Liver (tissue), 9 donors: ENCODE results near the gene RNF4. TPM values are rescaled to one million over a fixed set of nuclear protein-coding genes. Genes with fewer than 3 reads are reported as not detected.

Experiments
- DNase-seq: peaks from one replicate; pipeline ENCODE4 v3.0.0-alpha.2; 2017; ENCODE audit warnings: low spot score
- H3K27ac ChIP-seq, 2 donors: one replicate each; pipeline ENCODE4 v1.7.0; 2013; ENCODE audit warnings: inconsistent platforms in 2 of 2, low read length in 2 of 2, control low read depth in 1 of 2, low read depth in 1 of 2, mild to moderate bottlenecking in 1 of 2
- H3K27me3 ChIP-seq, 4 donors: one replicate each; pipeline versions ENCODE4 v1.6.1 to v1.7.0; 2013; ENCODE audit warnings: low read length in 3 of 4, inconsistent platforms in 1 of 4, mild to moderate bottlenecking in 1 of 4, moderate library complexity in 1 of 4; ENCODE audit not compliant: control insufficient read depth in 4 of 4, insufficient read depth in 4 of 4
- H3K36me3 ChIP-seq, 4 donors: one replicate each; pipeline versions ENCODE4 v1.6.1 to v1.7.0; 2013; ENCODE audit warnings: low read length in 3 of 4, mild to moderate bottlenecking in 3 of 4, low read depth in 1 of 4, moderate library complexity in 1 of 4; ENCODE audit not compliant: control insufficient read depth in 4 of 4, insufficient read depth in 3 of 4
- H3K4me1 ChIP-seq, 4 donors: one replicate each; pipeline versions ENCODE4 v1.6.1 to v1.7.0; 2013; ENCODE audit warnings: low read length in 3 of 4, mild to moderate bottlenecking in 3 of 4, moderate library complexity in 1 of 4; ENCODE audit not compliant: control insufficient read depth in 4 of 4, insufficient read depth in 4 of 4
- H3K4me3 ChIP-seq, 3 donors: one replicate each; pipeline versions ENCODE4 v1.6.1 to v1.7.0; 2013; ENCODE audit warnings: low read length in 3 of 3, control low read depth in 1 of 3, low read depth in 1 of 3, mild to moderate bottlenecking in 1 of 3
- H3K9ac ChIP-seq, 2 donors: one replicate each; pipeline ENCODE4 v1.7.0; 2013; ENCODE audit warnings: low read length in 2 of 2, mild to moderate bottlenecking in 2 of 2, moderate library complexity in 2 of 2, control low read depth in 1 of 2, low read depth in 1 of 2
- H3K9me3 ChIP-seq, 4 donors: one replicate each; pipeline versions ENCODE4 v1.6.1 to v1.7.0; 2013; ENCODE audit warnings: low read length in 3 of 4; ENCODE audit not compliant: control insufficient read depth in 4 of 4
- EGR1 ChIP-seq, 2 donors: IDR thresholded peaks; 2 replicates each; pipeline ENCODE4 v1.6.1; 2016 to 2018; ENCODE audit warnings: antibody characterized with exemption in 2 of 2, low read depth in 2 of 2
- FOXA1 ChIP-seq: IDR thresholded peaks from 2 replicates; pipeline ENCODE4 v1.6.1; 2016; ENCODE audit warnings: antibody characterized with exemption
- GABPA ChIP-seq, 2 donors: IDR thresholded peaks in 1 of 2; conservative IDR thresholded peaks in 1 of 2; 2 replicates each; pipeline ENCODE4 v1.6.1; 2016; ENCODE audit warnings: antibody characterized with exemption in 2 of 2, mild to moderate bottlenecking in 1 of 2, moderate library complexity in 1 of 2
- HNF4A ChIP-seq, 2 donors: conservative IDR thresholded peaks; 2 replicates each; pipeline ENCODE4 v1.6.1; 2016; ENCODE audit warnings: antibody characterized with exemption in 2 of 2, mild to moderate bottlenecking in 2 of 2
- NR2F2 ChIP-seq: IDR thresholded peaks from 2 replicates; pipeline ENCODE4 v1.6.1; 2016; ENCODE audit warnings: antibody characterized with exemption
- RXRA ChIP-seq, 2 donors: IDR thresholded peaks; 2 replicates each; pipeline ENCODE4 v1.6.1; 2017 to 2018; ENCODE audit warnings: antibody characterized with exemption in 2 of 2, mild to moderate bottlenecking in 1 of 2
- SP1 ChIP-seq: IDR thresholded peaks from 2 replicates; pipeline ENCODE4 v1.6.1; 2018; ENCODE audit warnings: antibody characterized with exemption, mild to moderate bottlenecking
- YY1 ChIP-seq: IDR thresholded peaks from 2 replicates; pipeline ENCODE4 v1.6.1; 2016; ENCODE audit warnings: antibody characterized with exemption, mild to moderate bottlenecking
- WGBS: extraction: QIAGEN DNeasy Blood & Tissue Kit; methylation state at CpG from one replicate; pipeline ENCODE4 v1.1.7; 2013; 5-methylcytosine and 5-hydroxymethylcytosine counted together
- polyA plus RNA-seq, 2 donors: library from polyadenylated mRNA; stranded (reverse) in 1 of 2; unstranded in 1 of 2; fragments of 200-250 nt in 1 of 2; fragments of >200 nt in 1 of 2; fragmentation: Nextera tagmentation in 1 of 2; extraction: Ambion mirVana in 1 of 2; gene quantifications; one replicate each; pipeline versions ENCODE4 v1.2.1 to v1.2.3, GENCODE V29; 2013 to 2015
- total RNA-seq, 2 donors: library from RNA; depleted of rRNA; stranded (reverse); fragments of >200 nt; gene quantifications; one replicate each; pipeline ENCODE4 v1.2.3, GENCODE V29; 2014
- TF ChIP-seq, protein P1 (sequence below): fragments of 150-350 bp; IDR thresholded peaks from 2 replicates; pipeline ENCODE4 v1.5.1; 2017; ENCODE audit warnings: improper control_type of control experiment, low read depth, low read length; ENCODE audit not compliant: missing input control
- TF ChIP-seq, protein P2 (sequence below): IDR thresholded peaks from 2 replicates; pipeline ENCODE4 v1.6.1; 2016; ENCODE audit warnings: antibody characterized with exemption
- TF ChIP-seq, protein P3 (sequence below): IDR thresholded peaks from 2 replicates; pipeline ENCODE4 v1.6.1; 2016; ENCODE audit warnings: antibody characterized with exemption, mild to moderate bottlenecking
- TF ChIP-seq, protein P4 (sequence below): IDR thresholded peaks from 2 replicates; pipeline ENCODE4 v1.6.1; 2016; ENCODE audit warnings: antibody characterized with exemption
- TF ChIP-seq, protein P5 (sequence below): IDR thresholded peaks from 2 replicates; pipeline ENCODE4 v1.6.1; 2016; ENCODE audit warnings: antibody characterized with exemption
- donor health status: healthy.
- donor health status: healthy.
- donor health status: healthy.
- donor health status: healthy.
- donor health status: healthy.

Gene RNF4
- total and polyA plus RNA-seq, 4 donors, result 13.0 to 31.0 (median 17.2) TPM

DNA sequence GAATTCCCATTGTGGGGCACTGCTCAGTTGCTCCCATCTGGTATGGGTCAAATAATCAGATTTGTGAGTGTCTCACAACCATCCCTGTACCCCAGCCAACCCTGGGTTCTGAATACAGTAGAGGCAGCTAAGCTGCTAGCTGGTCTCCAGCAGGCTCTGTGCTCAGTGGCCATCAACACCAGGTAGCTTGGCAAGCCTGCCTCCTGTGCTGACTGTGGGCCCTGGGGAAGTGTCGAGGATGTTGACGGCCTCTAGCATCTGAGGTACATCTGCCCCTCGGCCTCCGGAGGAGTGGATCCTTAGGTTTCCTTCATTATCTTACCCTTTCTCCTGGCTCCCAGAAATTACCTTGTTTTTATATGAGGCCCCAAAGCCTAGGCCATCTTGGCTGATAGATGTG is 13.3 kb downstream of the RNF4 start (continued):
- TF ChIP-seq, protein P1, sequence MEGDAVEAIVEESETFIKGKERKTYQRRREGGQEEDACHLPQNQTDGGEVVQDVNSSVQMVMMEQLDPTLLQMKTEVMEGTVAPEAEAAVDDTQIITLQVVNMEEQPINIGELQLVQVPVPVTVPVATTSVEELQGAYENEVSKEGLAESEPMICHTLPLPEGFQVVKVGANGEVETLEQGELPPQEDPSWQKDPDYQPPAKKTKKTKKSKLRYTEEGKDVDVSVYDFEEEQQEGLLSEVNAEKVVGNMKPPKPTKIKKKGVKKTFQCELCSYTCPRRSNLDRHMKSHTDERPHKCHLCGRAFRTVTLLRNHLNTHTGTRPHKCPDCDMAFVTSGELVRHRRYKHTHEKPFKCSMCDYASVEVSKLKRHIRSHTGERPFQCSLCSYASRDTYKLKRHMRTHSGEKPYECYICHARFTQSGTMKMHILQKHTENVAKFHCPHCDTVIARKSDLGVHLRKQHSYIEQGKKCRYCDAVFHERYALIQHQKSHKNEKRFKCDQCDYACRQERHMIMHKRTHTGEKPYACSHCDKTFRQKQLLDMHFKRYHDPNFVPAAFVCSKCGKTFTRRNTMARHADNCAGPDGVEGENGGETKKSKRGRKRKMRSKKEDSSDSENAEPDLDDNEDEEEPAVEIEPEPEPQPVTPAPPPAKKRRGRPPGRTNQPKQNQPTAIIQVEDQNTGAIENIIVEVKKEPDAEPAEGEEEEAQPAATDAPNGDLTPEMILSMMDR, result no peak
- TF ChIP-seq, protein P2, sequence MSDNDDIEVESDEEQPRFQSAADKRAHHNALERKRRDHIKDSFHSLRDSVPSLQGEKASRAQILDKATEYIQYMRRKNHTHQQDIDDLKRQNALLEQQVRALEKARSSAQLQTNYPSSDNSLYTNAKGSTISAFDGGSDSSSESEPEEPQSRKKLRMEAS, result no peak
- TF ChIP-seq EGR1 (IDR thresholded peaks at IDR 0.05; ENCODE audit: low read depth in 2 of 2) (no peak), FOXA1 (no peak)

DNA sequence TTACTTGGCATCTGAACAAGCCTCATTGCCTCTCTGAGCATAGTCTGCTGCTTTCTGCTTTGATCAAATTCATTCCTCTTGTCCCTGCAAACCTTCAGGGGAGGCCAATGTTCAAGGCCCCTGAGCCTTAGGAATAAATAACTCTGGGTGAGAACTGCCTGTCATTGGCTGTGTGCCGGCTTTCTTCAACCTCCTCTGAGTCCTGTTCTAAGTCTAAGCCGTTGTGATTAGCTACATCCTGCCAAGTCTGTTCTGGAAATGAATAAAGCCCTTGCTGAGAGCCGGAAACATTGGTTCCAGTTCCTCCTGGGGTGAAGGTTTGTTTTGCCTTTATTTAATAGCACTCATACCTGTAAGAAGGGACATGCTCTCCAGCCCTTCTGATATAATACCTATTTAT is 13.8 kb downstream of the RNF4 start:
- Histone ChIP-seq H3K27ac (peak overlapping the region in 1 of 2 donors; percentile 21), H3K9ac (no peak overlapping the region)
- DNase-seq, result no peak

DNA sequence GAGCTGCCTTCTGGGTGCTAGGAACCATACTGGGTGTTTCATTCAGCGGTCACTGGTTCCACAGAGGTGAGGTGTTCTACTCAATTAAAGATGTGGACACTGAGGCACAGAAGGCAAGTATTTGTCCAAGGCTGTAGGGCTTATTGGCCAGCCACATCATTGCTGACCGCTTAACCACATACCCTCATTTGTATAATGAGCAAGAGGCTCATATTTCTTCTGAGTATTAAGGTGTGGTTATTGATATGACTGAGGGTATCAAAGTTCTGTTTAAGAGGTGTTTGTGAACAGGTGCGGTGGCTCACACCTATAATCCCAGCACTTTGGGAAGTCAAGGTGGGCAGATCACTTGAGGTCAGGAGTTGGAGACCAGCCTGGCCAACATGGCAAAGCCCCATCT is 14.3 kb downstream of the RNF4 start:
- H3K4me3 ChIP-seq, result no peak overlapping the region
- no peak for DNase-seq
- TF ChIP-seq, protein P2, result no peak
- TF ChIP-seq, protein P3, sequence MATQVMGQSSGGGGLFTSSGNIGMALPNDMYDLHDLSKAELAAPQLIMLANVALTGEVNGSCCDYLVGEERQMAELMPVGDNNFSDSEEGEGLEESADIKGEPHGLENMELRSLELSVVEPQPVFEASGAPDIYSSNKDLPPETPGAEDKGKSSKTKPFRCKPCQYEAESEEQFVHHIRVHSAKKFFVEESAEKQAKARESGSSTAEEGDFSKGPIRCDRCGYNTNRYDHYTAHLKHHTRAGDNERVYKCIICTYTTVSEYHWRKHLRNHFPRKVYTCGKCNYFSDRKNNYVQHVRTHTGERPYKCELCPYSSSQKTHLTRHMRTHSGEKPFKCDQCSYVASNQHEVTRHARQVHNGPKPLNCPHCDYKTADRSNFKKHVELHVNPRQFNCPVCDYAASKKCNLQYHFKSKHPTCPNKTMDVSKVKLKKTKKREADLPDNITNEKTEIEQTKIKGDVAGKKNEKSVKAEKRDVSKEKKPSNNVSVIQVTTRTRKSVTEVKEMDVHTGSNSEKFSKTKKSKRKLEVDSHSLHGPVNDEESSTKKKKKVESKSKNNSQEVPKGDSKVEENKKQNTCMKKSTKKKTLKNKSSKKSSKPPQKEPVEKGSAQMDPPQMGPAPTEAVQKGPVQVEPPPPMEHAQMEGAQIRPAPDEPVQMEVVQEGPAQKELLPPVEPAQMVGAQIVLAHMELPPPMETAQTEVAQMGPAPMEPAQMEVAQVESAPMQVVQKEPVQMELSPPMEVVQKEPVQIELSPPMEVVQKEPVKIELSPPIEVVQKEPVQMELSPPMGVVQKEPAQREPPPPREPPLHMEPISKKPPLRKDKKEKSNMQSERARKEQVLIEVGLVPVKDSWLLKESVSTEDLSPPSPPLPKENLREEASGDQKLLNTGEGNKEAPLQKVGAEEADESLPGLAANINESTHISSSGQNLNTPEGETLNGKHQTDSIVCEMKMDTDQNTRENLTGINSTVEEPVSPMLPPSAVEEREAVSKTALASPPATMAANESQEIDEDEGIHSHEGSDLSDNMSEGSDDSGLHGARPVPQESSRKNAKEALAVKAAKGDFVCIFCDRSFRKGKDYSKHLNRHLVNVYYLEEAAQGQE, result no peak
- TF ChIP-seq, protein P4, sequence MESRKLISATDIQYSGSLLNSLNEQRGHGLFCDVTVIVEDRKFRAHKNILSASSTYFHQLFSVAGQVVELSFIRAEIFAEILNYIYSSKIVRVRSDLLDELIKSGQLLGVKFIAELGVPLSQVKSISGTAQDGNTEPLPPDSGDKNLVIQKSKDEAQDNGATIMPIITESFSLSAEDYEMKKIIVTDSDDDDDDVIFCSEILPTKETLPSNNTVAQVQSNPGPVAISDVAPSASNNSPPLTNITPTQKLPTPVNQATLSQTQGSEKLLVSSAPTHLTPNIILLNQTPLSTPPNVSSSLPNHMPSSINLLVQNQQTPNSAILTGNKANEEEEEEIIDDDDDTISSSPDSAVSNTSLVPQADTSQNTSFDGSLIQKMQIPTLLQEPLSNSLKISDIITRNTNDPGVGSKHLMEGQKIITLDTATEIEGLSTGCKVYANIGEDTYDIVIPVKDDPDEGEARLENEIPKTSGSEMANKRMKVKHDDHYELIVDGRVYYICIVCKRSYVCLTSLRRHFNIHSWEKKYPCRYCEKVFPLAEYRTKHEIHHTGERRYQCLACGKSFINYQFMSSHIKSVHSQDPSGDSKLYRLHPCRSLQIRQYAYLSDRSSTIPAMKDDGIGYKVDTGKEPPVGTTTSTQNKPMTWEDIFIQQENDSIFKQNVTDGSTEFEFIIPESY, result no peak
- TF ChIP-seq GABPA (IDR thresholded peaks at IDR 0.05 in 1 of 2, conservative IDR thresholded peaks at IDR 0.05 in 1 of 2) (no peak), NR2F2 (no peak), HNF4A (conservative IDR thresholded peaks at IDR 0.05) (no peak), YY1 (no peak)

More for the DNA sequence above, 13.8 kb downstream of the RNF4 start:
- peak; percentile 18 for TF ChIP-seq SP1
- TF ChIP-seq, protein P3, result no peak
- no peak for TF ChIP-seq EGR1 (IDR thresholded peaks at IDR 0.05; ENCODE audit: low read depth in 2 of 2)
- TF ChIP-seq NR2F2, result peak; percentile 58
- TF ChIP-seq, protein P2, result no peak
- no peak for TF ChIP-seq YY1
- TF ChIP-seq HNF4A (conservative IDR thresholded peaks at IDR 0.05), result peak in 1 of 2 donors; percentile 24
- TF ChIP-seq, protein P5, sequence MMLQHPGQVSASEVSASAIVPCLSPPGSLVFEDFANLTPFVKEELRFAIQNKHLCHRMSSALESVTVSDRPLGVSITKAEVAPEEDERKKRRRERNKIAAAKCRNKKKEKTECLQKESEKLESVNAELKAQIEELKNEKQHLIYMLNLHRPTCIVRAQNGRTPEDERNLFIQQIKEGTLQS, result no peak
- TF ChIP-seq RXRA (IDR thresholded peaks at IDR 0.05), result no peak
- TF ChIP-seq GABPA (IDR thresholded peaks at IDR 0.05 in 1 of 2, conservative IDR thresholded peaks at IDR 0.05 in 1 of 2), result no peak
- 22% methylated on average over 3 of the region's 3 CpGs for WGBS
- Histone ChIP-seq H3K27me3 (no peaks in the 10 kb centered on the region), H3K36me3 (peaks cover 0 to under 1% (median 0%) of the 10 kb centered on the region in 4 donors), H3K4me3 (no peak overlapping the region), H3K4me1 (peaks cover 20 to 60% (median 34%) of the 10 kb centered on the region in 4 donors), H3K9me3 (no peaks in the 10 kb centered on the region)

More for the DNA sequence above, 14.3 kb downstream of the RNF4 start:
- H3K9me3 ChIP-seq, result no peaks in the 10 kb centered on the region
- H3K27me3 ChIP-seq, result no peaks in the 10 kb centered on the region
- peak overlapping the region in 1 of 2 donors; percentile 21 for H3K27ac ChIP-seq
- WGBS, result 93% methylated on average over 3 of the region's 3 CpGs
- H3K36me3 ChIP-seq, result no peaks in the 10 kb centered on the region
- peaks cover 20 to 58% (median 32%) of the 10 kb centered on the region in 4 donors for H3K4me1 ChIP-seq
- H3K9ac ChIP-seq, result no peak overlapping the region
